HG03135 (cell line): ENCODE data around the gene UBALD1.
"Not testable (repeated sequence)": the region's sequence is repeated elsewhere in the genome, so short reads cannot be mapped to it uniquely, and the experiment has no call there.

Source experiments
- ATAC-seq: cut with Tn5 transposase; IDR thresholded peaks from one replicate; pipeline ENCODE4 v1.9.1; 2021; ENCODE audit warnings: mild to moderate bottlenecking, moderate library complexity; ENCODE audit not compliant: unreplicated experiment

UBALD1 gene

GRCh38 chr16:4599037-4599436 is 15.7 kb downstream of the UBALD1 start:
- ATAC-seq: no peak

GRCh38 chr16:4597174-4597573 is 17.5 kb downstream of the UBALD1 start:
- ATAC-seq: no peak

GRCh38 chr16:4594433-4595410 is 20.0 kb downstream of the UBALD1 start:
- no peak for ATAC-seq

GRCh38 chr16:4593086-4593485 is 21.6 kb downstream of the UBALD1 start:
- no peak for ATAC-seq

GRCh38 chr16:4591706-4592470 is 22.8 kb downstream of the UBALD1 start:
- ATAC-seq: no peak

- ATAC-seq: no peak
These were observed 23.5 kb downstream of the UBALD1 start for GRCh38 chr16:4591191-4591590.

GRCh38 chr16:4588961-4589360 is 25.7 kb downstream of the UBALD1 start:
- no peak for ATAC-seq

- no peak for ATAC-seq
These were observed 26.3 kb downstream of the UBALD1 start for GRCh38 chr16:4588386-4588785.

GRCh38 chr16:4586291-4586690 is 28.4 kb downstream of the UBALD1 start:
- no peak for ATAC-seq

- ATAC-seq: no peak
These were observed 30.8 kb downstream of the UBALD1 start for GRCh38 chr16:4583906-4584305.

- no peak for ATAC-seq
These were observed 34.4 kb downstream of the UBALD1 start for GRCh38 chr16:4580250-4580649.

GRCh38 chr16:4578961-4579530 is 35.6 kb downstream of the UBALD1 start:
- ATAC-seq: no peak

- no peak for ATAC-seq
These were observed 38.7 kb downstream of the UBALD1 start for GRCh38 chr16:4576008-4576407.

GRCh38 chr16:4574919-4575705 is 39.6 kb downstream of the UBALD1 start:
- ATAC-seq: no peak

- ATAC-seq: not testable (repeated sequence)
These were observed 40.8 kb downstream of the UBALD1 start for GRCh38 chr16:4573926-4574325.

- ATAC-seq: no peak
These were observed 42.0 kb downstream of the UBALD1 start for GRCh38 chr16:4572715-4573114.

GRCh38 chr16:4570688-4571321 is 43.9 kb downstream of the UBALD1 start:
- no peak for ATAC-seq

- ATAC-seq: no peak
These were observed 44.6 kb downstream of the UBALD1 start for GRCh38 chr16:4570086-4570485.

GRCh38 chr16:4566144-4566543 is 48.5 kb downstream of the UBALD1 start:
- no peak for ATAC-seq

- no peak for ATAC-seq
These were observed 49.9 kb downstream of the UBALD1 start for GRCh38 chr16:4564661-4565267.
